ENCODE measurements around the gene KRT80.

DNA sequence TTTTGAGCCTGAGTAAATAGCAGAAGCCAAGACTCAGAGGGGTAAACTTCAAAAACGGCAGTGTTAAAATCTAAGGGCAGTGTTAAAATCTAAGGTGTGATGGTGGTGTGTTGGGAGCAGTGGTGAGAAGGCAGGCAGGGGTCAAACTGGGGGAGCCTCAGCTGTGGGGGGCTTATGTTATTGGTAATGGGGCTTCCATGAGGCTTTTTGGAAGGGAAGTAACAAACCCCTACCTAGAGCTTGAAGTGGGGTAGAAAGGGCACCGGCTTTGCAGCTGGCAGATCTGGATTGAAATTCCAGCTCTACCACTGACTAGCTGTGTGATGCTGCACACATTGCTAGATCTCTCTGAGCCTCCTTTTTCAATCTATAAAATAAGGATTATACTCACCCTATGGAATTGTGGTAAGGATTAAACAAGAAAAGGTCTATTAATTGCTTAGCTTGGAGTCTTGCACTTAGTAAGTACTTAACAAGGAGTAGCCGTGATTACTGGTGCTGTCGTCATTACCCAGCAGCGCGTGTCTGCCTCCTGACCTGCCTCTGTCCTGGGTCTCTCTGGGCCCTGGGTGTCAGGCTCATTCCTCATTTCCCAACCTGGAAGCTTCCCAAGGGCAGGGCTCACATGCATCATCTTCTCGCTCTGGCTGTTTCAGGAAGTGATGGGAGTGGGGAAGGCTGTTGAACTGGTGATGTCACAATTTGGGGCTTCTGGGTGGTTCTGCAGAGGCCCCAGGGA, 18.5 kb upstream of the KRT80 start:
- TF ChIP-seq, protein P1, sequence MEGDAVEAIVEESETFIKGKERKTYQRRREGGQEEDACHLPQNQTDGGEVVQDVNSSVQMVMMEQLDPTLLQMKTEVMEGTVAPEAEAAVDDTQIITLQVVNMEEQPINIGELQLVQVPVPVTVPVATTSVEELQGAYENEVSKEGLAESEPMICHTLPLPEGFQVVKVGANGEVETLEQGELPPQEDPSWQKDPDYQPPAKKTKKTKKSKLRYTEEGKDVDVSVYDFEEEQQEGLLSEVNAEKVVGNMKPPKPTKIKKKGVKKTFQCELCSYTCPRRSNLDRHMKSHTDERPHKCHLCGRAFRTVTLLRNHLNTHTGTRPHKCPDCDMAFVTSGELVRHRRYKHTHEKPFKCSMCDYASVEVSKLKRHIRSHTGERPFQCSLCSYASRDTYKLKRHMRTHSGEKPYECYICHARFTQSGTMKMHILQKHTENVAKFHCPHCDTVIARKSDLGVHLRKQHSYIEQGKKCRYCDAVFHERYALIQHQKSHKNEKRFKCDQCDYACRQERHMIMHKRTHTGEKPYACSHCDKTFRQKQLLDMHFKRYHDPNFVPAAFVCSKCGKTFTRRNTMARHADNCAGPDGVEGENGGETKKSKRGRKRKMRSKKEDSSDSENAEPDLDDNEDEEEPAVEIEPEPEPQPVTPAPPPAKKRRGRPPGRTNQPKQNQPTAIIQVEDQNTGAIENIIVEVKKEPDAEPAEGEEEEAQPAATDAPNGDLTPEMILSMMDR (IDR thresholded peaks at IDR 0.05; ENCODE audit: extremely low read depth in 1 of 2, insufficient read depth in 1 of 2, low read depth in 1 of 2, low read length in 2 of 2), result no peak
- no peak for TF ChIP-seq POLR2A (IDR thresholded peaks at IDR 0.05; ENCODE audit: low read depth, low read length)
- no peak for TF ChIP-seq EZH2 (IDR thresholded peaks at IDR 0.05; ENCODE audit: borderline replicate concordance, low read depth, low read length, severe bottlenecking)
- no peak for TF ChIP-seq POLR2AphosphoS5 (IDR thresholded peaks at IDR 0.05; ENCODE audit: insufficient read depth, low read depth, low read length)
- no peak for TF ChIP-seq GATA2 (IDR thresholded peaks at IDR 0.05; ENCODE audit: insufficient read depth, insufficient read length, low read depth, low read length)
- no peak for TF ChIP-seq FOS (IDR thresholded peaks at IDR 0.05; ENCODE audit: borderline replicate concordance, insufficient read depth, low read length)
- TF ChIP-seq, protein P2, sequence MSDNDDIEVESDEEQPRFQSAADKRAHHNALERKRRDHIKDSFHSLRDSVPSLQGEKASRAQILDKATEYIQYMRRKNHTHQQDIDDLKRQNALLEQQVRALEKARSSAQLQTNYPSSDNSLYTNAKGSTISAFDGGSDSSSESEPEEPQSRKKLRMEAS (IDR thresholded peaks at IDR 0.05; ENCODE audit: insufficient read depth, insufficient read length), result no peak
- TF ChIP-seq JUN (IDR thresholded peaks at IDR 0.05; ENCODE audit: borderline replicate concordance, insufficient read depth, insufficient read length, low read depth), result no peak
- TF ChIP-seq MYC (IDR thresholded peaks at IDR 0.05; ENCODE audit: low read depth, low read length), result no peak

All from endothelial cell of umbilical vein (primary cell).